Adrenal gland (tissue), 12 donors: ENCODE data around the gene SVOPL. TPM values are rescaled to one million over a fixed set of nuclear protein-coding genes. Genes with fewer than 3 reads are reported as not detected.

Experiments used
- DNase-seq, 7 donors: peaks; one replicate each; pipeline ENCODE4 v3.0.0-alpha.2; 2019 to 2020
- H3K27ac ChIP-seq, 5 donors: fragments of 200-600 bp; sonication (generic) in 4 of 5; 1 replicate in 3 of 5; 2 replicates in 2 of 5; pipeline versions ENCODE4 v1.5.1 to v1.8.0; 2016 to 2020; ENCODE audit warnings: mild to moderate bottlenecking in 1 of 5
- H3K27me3 ChIP-seq: fragments of 200-600 bp; 2 replicates; pipeline ENCODE4 v1.8.0; 2021
- H3K36me3 ChIP-seq, 2 donors: fragments of 200-600 bp; replicated peaks in 1 of 2; 1 replicate in 1 of 2; 2 replicates in 1 of 2; pipeline versions ENCODE4 v1.5.1 to v1.8.0; 2018 to 2022
- H3K4me1 ChIP-seq, 2 donors: fragments of 200-600 bp; replicated peaks in 1 of 2; 1 replicate in 1 of 2; 2 replicates in 1 of 2; pipeline versions ENCODE4 v1.5.1 to v1.8.0; 2018 to 2021
- H3K4me3 ChIP-seq, 4 donors: fragments of 200-600 bp; sonication (generic) in 3 of 4; one replicate each; pipeline ENCODE4 v1.5.1; 2016 to 2018
- H3K9me3 ChIP-seq, 3 donors: fragments of 200-600 bp; sonication (generic) in 1 of 3; replicated peaks in 1 of 3; 1 replicate in 2 of 3; 2 replicates in 1 of 3; pipeline versions ENCODE4 v1.5.1 to v1.8.0; 2016 to 2021
- CTCF ChIP-seq, 6 experiments: fragments of 450-650 bp in 4 of 6; fragments of 200-600 bp in 2 of 6; sonication (generic) in 1 of 6; IDR thresholded peaks; 1 replicate in 5 of 6; 2 replicates in 1 of 6; pipeline versions ENCODE4 v1.5.1 to v1.8.0; 2016 to 2021; ENCODE audit warnings: antibody characterized with exemption in 6 of 6, mild to moderate bottlenecking in 2 of 6, moderate library complexity in 1 of 6
- POLR2A ChIP-seq, 2 donors: fragments of 450-650 bp; IDR thresholded peaks; one replicate each; pipeline ENCODE4 v1.6.1; 2017; ENCODE audit warnings: antibody characterized with exemption in 2 of 2, mild to moderate bottlenecking in 2 of 2, moderate library complexity in 1 of 2
- WGBS, 4 donors: extraction: QIAGEN DNeasy Blood & Tissue Kit in 2 of 4; methylation state at CpG; one replicate each; pipeline versions ENCODE4 v1.1.5 to v1.1.7; 2013 to 2017; 5-methylcytosine and 5-hydroxymethylcytosine counted together
- intact Hi-C, 2 donors: fragments of 100-400 bp; cut with DNase I; formaldehyde crosslinking; loops; one replicate each; pipeline versions ENCODE4 v1.14.1 to v1.15.0; 2022 to 2023
- polyA plus RNA-seq, 3 donors: library from polyadenylated mRNA; stranded (reverse); fragments of 200-250 nt in 2 of 3; fragments of 350-450 nt in 1 of 3; fragmentation: Illumina TruSeq in 1 of 3; extraction: RNeasy Lipid Tissue Mini Kit (QIAGEN cat#74804) in 1 of 3; gene quantifications; one replicate each; pipeline ENCODE4 v1.2.3, GENCODE V29; 2013 to 2014
- total RNA-seq, 9 donors: library from RNA; depleted of rRNA in 4 of 9; stranded (reverse); fragments of >200 nt in 4 of 9; fragments of 120-200 nt in 1 of 9; fragmentation: NEBNext Ultra II Directional in 1 of 9; extraction: Animal tissue kit (Norgen Biotek cat#: 25700) in 1 of 9; gene quantifications; one replicate each; pipeline versions ENCODE4 v1.1.0 to v1.2.4, GENCODE V29; 2013 to 2023
- donor health status: healthy with polysubstance abuse.
- donor health status: Bipolar disorder and iron deficiency.
- donor health status: DM: yes; HTN: yes; CAD: no.
- donor health status: DM: no; HTN: no; CAD: no.
- donor health status: DM: no; HTN: no; CAD: no.
- donor health status: DM: yes; HTN: yes; CAD: no.

The SVOPL gene
- total and polyA plus RNA-seq, 12 donors: 0.54 to 4.8 (median 1.5) TPM

DNA sequence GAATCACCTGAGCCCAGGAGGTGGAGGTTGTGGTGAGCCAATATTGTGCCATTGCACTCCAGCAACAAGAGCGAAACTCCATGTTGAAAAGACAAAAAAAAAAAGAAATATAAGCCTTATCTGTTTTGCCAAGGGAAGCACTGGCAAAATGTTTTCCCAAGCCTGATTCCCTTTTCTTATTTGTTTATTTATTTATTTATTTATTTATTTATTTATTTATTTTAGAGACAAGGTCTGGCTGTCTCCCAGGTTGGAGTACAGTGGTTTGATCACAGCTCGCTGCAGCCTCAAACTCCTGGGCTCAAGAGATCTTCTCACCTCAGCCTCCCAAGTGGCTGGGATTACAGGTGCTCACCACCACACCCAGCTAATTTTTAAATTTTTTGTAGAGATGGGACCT is 44.2 kb downstream of the SVOPL start:
- DNase-seq: no peak
- TF ChIP-seq POLR2A (IDR thresholded peaks at IDR 0.05) (no peak), CTCF (IDR thresholded peaks at IDR 0.05) (no peak)
- Histone ChIP-seq H3K27ac (no peak overlapping the region), H3K9me3 (peaks cover 0 to 3% (median 0%) of the 10 kb centered on the region in 3 donors), H3K4me3 (no peak overlapping the region), H3K27me3 (no peaks in the 10 kb centered on the region), H3K36me3 (no peaks in the 10 kb centered on the region), H3K4me1 (no peaks in the 10 kb centered on the region)
- 88 to 100% (median 93%) methylated on average over 2 of the region's 2 CpGs for WGBS, 4 donors
- intact Hi-C loops: no loop called here

GRCh38 chr7:138654616-138655015 is 46.5 kb downstream of the SVOPL start:
- Histone ChIP-seq H3K4me3 (no peak overlapping the region), H3K27me3 (no peaks in the 10 kb centered on the region), H3K27ac (no peak overlapping the region), H3K36me3 (no peaks in the 10 kb centered on the region), H3K9me3 (peaks cover 0 to 3% (median 0%) of the 10 kb centered on the region in 3 donors), H3K4me1 (no peaks in the 10 kb centered on the region)
- no peak for TF ChIP-seq POLR2A (IDR thresholded peaks at IDR 0.05)
- no peak for TF ChIP-seq CTCF (IDR thresholded peaks at IDR 0.05)
- intact Hi-C loops: no loop called here
- DNase-seq: no peak
- 81 to 95% (median 91%) methylated on average over 5 of the region's 5 CpGs for WGBS, 4 donors

- DNase-seq: no peak
- no peaks in the 10 kb centered on the region for H3K36me3 ChIP-seq
- WGBS, 4 donors: 63 to 76% (median 74%) methylated on average over 5 of the region's 5 CpGs
- no peak for TF ChIP-seq CTCF (IDR thresholded peaks at IDR 0.05)
- TF ChIP-seq POLR2A (IDR thresholded peaks at IDR 0.05): no peak
- peaks cover 0 to 1% (median 0%) of the 10 kb centered on the region in 3 donors for H3K9me3 ChIP-seq
- no peak overlapping the region for H3K27ac ChIP-seq
- H3K4me1 ChIP-seq: no peaks in the 10 kb centered on the region
- no peaks in the 10 kb centered on the region for H3K27me3 ChIP-seq
- no peak overlapping the region for H3K4me3 ChIP-seq
- intact Hi-C loops: no loop called here
These were observed 51.7 kb downstream of the SVOPL start for GRCh38 chr7:138649506-138649905.

DNA sequence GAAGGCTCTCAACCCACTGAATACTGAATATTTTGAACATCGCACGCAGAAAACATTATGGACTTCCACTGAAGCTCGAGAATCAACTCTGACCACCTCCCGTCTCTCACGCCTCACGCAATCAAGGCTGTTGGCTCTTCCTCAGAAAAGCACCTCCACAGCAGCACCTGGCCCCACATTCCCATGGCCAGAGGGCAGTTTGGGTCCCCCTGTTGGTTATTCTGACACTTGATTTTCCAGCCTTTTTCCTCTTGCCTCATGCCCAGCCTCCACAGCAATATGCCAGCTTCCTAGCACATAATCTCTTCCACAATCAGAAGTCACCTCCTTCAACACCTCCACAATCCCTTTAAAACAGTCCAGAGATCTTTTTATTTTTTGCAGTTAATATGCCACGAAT is 55.9 kb downstream of the SVOPL start:
- no peaks in the 10 kb centered on the region for H3K36me3 ChIP-seq
- H3K27me3 ChIP-seq: no peaks in the 10 kb centered on the region
- intact Hi-C loops: no loop called here
- TF ChIP-seq POLR2A (IDR thresholded peaks at IDR 0.05): no peak
- DNase-seq: no peak
- WGBS, 4 donors: 84 to 95% (median 94%) methylated on average over 7 of the region's 7 CpGs
- no peaks in the 10 kb centered on the region for H3K9me3 ChIP-seq
- no peaks in the 10 kb centered on the region for H3K4me1 ChIP-seq
- no peak overlapping the region for H3K4me3 ChIP-seq
- no peak overlapping the region for H3K27ac ChIP-seq

DNA sequence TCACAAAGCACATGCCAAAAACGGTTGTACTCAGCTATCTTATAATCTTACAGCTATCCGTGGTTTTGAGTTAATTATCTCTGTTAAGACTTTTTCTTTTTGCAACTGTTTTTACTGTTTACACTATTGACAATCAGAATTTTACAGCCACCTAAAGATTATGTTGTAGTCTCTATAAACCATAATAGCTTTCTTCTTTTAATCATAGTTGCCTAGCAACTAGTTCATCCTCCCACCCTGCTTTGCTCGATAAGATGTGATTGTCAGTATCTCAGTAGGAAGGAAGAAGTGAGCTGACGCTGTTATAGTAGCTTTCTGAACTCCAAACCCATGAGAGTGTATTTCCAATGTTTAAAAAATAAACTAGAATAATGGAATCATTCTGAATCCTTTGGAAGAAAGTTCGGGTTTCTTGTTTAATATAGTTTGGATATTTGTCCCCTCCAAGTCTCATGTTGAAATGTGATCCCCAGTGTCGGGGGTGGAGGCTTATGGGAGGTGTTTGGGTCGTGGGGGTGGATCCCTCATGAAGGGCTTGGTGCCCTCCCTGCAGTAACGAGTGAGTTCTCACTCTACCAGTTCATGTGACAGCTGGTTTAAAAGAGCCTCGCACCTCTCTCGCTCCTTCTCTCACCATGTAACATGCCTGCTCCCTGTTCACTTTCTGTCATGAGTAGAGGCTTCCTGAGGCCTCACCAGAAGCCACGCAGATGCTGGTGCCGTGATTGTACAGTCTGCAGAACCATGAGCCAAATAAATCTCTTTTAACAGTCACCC is 68.1 kb downstream of the SVOPL start:
- intact Hi-C loops: no loop called here
- H3K9me3 ChIP-seq: no peaks in the 10 kb centered on the region
- no peaks in the 10 kb centered on the region for H3K36me3 ChIP-seq
- WGBS, 4 donors: 72 to 76% (median 76%) methylated on average over 12 of the region's 12 CpGs
- no peak overlapping the region for H3K4me3 ChIP-seq
- no peak for DNase-seq
- no peak overlapping the region for H3K27ac ChIP-seq
- H3K4me1 ChIP-seq: no peaks in the 10 kb centered on the region
- no peak for TF ChIP-seq CTCF (IDR thresholded peaks at IDR 0.05)
- TF ChIP-seq POLR2A (IDR thresholded peaks at IDR 0.05): no peak
- no peaks in the 10 kb centered on the region for H3K27me3 ChIP-seq
